D341Med (cell line): ENCODE data around the gene KLHL17.
A peak's percentile ranks its signal among the peaks of the same experiment; 100 is the strongest.

Source experiments
- DNase-seq: peaks from one replicate; pipeline ENCODE4 v3.0.0; 2012; ENCODE audit warnings: low spot score

KLHL17 gene

DNA sequence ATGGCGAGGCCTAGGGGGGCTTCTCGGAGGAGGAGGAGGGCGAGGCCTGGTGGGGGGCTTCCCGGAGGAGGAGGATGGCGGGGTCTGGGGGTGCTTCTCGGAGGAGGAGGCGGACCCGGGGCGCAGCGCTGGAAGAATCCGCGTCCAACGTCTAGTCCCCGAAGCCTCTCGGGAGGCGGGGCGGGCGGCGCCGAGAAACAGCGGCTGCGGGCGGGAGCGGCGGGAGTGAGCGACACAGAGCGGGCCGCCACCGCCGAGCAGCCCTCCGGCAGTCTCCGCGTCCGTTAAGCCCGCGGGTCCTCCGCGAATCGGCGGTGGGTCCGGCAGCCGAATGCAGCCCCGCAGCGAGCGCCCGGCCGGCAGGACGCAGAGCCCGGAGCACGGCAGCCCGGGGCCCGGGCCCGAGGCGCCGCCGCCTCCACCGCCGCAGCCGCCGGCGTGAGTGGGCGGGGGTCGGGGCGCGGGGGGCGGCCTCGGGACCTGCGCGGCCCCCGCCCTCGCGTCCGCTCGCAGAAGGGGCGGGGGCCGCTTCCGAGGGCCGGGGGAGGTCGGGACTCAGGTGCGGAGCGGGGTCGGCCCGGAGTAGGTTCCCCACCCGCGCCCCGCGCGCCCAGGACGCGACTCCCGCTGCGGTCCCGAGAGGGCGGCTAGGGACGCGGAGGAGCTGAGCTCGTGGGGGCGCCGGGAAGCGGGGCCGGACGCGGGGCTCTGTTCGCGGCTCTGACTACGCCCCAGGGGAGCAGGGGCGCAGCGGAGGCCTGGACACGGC lies at the start of gene KLHL17:
KLHL17 (plus strand) TSS at position 222 of the 769 bp plus-strand sequence; CDS start at position 332, 110 bp downstream.
- DNase-seq: peak; percentile 89

GRCh38 chr1:910881-911721 lies 49.3 kb upstream of the KLHL17 start:
- no peak for DNase-seq

- DNase-seq: no peak
Observed at GRCh38 chr1:911875-912739, 48.3 kb upstream of the KLHL17 start.

DNA sequence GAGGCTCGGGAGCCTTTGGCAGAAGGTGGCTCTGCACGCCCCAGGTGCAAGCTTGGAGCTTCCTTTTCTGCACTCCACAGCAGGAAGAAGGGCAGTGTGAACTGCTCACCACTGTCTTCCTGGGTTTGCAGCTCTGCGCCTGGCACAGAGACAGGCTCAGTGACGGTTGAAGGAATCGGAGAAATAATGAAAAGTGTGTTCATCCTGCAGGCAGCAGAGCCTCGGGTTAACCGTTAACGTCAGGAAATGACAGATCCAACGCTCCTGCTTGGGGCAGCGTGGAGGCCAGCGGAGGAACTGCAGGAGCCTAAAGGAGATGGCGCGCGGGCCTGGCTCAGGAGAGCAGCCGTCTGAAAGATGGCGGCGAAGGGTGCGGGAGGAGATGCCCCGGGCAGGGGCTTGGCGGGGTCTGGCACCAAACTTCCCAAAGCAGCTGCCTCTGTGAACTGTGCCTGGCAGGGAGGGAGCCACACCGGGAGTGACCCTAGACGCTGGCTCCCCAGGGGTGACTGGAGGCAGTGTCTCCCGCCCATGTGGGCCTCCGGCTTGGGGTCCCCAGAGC lies 47.6 kb upstream of the KLHL17 start:
- no peak for DNase-seq

DNA sequence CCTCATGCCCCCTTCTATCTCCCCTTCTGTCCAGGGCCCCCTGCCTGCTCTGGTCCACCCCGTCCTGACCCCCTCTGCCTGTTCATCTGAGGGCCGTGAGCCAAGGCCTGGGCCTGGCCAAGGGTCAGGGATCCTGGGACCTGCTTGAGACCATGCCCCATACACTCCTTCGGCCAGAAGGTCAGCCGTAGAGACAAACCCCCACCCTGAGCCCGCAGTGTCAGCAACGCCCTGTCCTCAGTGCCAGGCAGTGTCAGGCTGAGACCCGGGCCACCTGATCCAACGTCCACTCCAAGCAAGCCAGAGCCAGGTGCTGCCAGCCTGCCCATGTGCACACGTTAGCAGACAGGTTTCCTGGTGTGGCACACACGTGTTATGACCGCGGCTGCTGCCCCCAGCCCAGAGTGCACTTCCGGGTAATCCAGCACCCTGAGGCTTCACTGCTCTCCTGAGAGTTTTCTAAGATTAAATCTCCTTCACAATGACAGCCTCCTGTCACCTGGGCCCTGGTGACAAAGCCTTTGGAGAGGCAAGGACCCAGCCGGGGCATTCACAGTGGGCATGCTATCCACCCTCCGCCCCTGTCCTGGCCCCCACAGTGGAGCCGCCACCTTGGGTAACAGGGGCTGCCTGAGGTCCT lies 46.8 kb upstream of the KLHL17 start:
- DNase-seq: no peak

DNA sequence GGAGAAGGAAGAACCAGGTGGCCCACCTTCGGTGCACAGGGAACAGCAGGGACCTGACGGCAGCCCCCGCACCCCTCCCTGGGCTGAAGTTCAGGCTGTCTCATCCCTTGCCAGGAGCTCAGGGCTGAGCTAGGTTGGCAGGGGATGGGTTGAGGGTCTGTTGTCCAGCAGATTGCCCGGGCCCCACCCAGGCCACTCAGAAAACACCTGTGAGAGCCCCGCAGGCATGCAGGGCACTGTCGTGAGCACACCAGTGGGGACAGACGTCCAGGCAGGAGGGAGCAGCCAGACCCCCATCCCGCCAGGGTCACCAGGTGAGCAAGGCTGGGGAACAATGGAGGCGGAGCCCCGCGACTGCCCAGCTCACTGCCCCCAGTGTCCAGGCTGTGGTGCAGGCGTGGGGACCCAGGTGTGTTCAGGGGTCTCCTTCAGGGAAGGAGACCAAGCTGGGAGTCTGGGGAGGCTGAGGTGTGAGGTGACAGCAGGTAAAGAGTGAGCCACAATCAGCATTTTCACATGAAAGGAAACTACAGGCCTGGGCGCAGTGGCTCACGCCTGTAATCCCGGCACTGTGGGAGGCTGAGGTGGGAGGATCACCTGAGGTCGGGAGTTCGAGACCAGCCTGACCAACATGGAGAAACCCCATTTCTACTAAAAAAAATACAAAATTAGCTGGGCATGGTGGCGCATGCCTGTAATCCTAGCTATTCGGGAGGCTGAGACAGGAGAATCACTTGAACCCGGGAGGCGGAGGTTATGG lies 46.1 kb upstream of the KLHL17 start:
- no peak for DNase-seq

DNA sequence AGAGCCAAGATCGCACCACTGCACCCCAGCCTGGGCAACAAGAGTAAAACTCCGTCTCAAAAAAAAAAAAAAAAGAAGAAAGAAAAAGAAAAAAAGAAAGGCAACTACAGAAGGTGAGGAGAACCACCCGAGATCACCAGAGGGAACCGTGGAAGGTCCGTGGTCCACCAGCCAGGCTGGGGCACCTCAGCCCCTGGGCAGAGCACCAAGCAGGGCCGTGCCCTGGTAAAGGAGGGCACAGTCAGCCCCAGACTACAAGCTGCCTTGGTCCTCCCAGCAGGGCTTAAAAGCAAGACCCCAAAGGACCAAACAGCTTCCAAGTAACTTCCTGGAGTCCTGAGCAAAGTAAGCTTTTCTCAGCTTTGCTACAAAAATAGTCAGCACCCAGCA lies 45.5 kb upstream of the KLHL17 start:
- no peak for DNase-seq

- DNase-seq: no peak
Observed at GRCh38 chr1:915295-916172, 44.9 kb upstream of the KLHL17 start.

- no peak for DNase-seq
Observed at GRCh38 chr1:916173-917075, 44.0 kb upstream of the KLHL17 start.

GRCh38 chr1:917076-917459 lies 43.3 kb upstream of the KLHL17 start:
- DNase-seq: no peak

DNA sequence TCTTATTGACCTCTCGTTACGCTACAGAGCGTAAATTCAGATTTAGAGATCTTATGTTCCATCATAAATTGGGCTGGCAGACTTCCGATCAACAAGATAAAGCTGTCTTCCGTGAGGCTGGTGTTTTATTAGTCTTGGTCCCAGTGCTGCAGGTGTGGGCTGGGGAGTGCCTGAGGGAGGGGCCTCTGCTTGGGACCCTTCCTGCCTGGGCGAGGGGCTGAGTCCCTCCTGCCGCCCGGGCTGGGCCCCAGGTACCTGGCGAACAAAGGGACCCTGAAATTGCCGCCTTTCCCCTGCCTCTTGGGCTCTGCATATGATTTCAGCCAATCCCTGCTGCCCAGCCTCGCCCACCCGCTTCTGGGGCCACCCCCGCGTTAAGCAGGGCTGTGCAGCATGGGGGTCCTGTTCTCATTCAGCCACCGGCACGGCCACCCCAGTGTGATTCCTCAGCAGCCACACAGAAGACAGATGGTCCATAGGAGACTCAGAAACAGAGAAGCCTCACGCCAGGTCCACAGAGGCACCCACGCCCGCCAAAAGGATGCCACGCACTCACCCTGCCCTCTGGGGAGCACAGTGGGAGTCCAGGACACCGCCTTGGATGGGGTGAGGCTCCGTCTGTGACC lies 42.8 kb upstream of the KLHL17 start:
- DNase-seq: no peak

DNA sequence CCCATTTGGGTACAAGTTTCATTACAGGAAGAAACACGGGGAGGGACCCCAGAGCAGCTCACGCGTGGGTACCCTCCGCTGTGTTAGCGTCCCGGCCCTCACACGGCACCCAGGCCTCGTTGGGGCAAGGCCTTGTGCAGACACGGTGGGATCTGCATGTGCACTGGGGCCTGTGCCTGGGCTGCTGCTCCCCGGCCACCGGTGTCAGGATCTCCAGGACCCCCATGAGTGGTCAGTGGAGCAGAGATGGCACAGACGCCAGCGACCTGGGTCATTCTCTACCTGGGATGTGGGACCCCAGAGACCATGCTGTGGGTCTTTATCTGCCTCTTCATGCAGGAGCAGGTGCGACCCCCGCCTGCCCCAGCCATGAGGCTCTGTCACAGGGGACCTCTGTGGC lies 42.0 kb upstream of the KLHL17 start:
- no peak for DNase-seq

DNA sequence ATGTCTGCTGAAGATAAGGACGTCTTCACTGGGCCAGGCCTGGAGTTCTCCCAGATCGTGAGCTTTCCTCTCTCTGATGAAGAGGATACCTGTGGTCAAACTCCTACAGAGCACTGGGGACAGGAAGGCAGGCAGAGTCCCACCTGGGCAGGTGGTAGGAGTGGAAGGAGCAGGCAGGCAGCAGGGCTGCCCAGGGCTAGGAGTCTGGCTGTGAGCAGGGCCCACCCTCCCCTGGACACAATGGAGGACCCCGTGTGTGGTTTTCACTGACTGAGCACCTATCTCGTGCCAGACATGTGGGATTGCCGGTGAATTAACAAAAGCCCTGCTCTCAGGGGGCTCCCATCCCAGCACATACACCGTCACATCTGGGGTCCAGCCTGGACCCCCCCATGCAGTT lies 41.5 kb upstream of the KLHL17 start:
- no peak for DNase-seq

DNA sequence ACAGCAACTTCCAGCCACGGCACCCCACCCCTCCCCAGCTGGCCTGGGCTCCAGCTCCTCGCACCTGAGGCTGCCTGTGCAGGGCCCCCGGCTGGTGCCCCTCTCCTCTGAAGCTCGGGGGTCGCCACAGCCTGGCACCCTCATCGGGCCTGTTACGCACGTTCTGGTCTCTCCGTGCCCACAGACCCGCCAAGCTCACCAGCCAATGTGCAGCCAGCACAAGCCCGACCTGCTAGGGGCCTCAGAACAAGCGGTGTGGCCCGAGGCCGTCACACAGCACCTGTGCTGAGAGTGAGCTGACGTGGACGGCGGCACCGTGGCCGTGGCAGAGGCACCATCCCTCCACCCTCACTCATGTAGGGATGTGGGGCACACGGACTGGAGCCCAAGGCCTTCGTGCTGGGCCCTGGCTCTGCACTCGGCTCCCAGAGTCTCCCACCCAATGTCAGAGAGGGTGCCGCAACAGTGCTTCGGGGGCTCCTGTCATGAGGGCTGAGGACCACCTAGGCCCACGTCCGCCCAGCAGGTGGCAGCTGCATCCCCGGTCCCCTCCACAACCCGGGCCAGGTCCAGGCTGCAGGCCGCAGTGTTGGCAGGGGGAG lies 41.0 kb upstream of the KLHL17 start:
- no peak for DNase-seq

DNA sequence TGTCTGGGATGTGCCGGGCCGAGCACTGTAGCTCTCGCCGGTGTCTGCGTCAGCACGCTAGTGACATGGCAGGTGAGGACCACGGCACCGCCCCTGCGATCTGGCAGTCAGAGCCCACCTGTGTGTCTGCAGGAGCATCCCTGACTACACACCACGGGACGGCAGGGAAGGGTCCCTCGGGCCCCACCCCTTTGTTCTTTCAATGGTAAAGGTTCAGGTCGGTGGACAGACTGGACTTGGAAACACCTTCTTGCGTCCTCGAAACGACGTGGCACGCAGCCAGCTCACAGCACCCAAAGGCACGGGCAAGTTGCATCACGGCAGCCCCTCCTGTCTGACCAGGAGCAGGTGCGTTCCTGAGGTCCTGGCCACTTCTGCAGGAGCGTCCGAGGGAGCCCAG lies 40.4 kb upstream of the KLHL17 start:
- no peak for DNase-seq

DNA sequence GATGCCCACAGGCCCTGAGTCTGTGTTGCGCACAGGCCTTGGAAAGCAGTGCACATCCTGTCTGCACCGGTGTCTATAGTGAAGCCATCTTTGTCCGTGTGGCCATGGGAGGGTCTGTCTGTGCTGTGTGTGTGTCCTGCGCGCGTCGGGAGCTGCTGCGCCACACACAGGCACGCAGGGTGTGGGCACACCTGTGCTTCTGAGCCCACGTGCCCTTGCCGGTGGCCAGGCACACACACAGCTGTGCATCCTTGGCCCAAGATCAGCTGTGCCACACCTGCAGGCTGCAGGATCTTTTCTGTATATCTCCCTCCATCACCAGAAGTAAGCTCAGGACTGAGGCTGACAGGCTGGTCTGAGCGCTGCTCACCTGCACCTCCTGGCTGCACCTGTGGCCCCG lies 39.9 kb upstream of the KLHL17 start:
- DNase-seq: no peak

GRCh38 chr1:921011-921837 lies 39.2 kb upstream of the KLHL17 start:
- peak; percentile 85 for DNase-seq
